Fibroblast of the aortic adventitia (primary cell): Measurements from ENCODE around the gene IL25. TPM values are rescaled to one million over a fixed set of nuclear protein-coding genes. Genes with fewer than 3 reads are reported as not detected.

Experiments used
- DNase-seq: peaks from one replicate; pipeline ENCODE4 v3.0.0-alpha.2; 2010; ENCODE audit warnings: low read depth
- H3K4me3 ChIP-seq: 2 replicates; pipeline ENCODE4 v1.5.1; 2011; ENCODE audit warnings: low read depth, mild to moderate bottlenecking, control low read depth, low read length, moderate library complexity
- total RNA-seq: library from RNA; depleted of rRNA; stranded (reverse); fragments of >200 nt; gene quantifications from 2 replicates; pipeline ENCODE4 v1.2.3, GENCODE V29; 2012; ENCODE audit warnings: low replicate concordance
- TF ChIP-seq, protein P1 (sequence below): IDR thresholded peaks from 2 replicates; pipeline ENCODE4 v1.5.1; 2011; ENCODE audit warnings: mild to moderate bottlenecking, low read length, control low read depth, inconsistent platforms; ENCODE audit not compliant: insufficient read depth

IL25 gene
- total RNA-seq, 1 donor, result not detected

DNA sequence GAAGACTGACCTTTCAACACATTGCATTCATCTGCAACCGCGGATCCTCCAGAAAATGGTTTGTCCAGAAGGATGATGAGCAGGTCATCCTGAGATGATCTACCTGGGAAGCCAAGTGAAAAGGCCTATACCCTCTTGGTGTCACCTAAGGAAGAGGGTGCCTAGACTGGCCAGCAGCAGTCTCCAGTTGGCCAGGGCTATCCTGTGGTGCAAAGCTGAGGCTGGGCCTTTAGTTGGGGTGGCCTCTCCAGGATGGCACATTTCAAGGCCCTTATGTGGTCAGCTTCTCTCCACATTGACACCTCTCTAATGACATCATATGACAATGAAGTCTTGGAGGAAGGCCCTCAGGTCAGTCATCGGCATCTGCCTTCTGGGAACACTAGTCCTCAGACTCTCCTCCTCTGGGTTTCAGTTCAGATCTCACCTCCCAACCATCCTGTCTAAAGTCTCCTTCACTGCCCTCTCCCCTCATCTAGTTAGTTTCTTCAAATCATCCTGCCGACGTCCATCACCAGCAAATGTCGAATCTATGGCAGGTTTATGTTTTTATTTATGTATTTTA lies 16.7 kb upstream of the IL25 start:
- DNase-seq, result no peak
- TF ChIP-seq, protein P1, sequence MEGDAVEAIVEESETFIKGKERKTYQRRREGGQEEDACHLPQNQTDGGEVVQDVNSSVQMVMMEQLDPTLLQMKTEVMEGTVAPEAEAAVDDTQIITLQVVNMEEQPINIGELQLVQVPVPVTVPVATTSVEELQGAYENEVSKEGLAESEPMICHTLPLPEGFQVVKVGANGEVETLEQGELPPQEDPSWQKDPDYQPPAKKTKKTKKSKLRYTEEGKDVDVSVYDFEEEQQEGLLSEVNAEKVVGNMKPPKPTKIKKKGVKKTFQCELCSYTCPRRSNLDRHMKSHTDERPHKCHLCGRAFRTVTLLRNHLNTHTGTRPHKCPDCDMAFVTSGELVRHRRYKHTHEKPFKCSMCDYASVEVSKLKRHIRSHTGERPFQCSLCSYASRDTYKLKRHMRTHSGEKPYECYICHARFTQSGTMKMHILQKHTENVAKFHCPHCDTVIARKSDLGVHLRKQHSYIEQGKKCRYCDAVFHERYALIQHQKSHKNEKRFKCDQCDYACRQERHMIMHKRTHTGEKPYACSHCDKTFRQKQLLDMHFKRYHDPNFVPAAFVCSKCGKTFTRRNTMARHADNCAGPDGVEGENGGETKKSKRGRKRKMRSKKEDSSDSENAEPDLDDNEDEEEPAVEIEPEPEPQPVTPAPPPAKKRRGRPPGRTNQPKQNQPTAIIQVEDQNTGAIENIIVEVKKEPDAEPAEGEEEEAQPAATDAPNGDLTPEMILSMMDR, result no peak

DNA sequence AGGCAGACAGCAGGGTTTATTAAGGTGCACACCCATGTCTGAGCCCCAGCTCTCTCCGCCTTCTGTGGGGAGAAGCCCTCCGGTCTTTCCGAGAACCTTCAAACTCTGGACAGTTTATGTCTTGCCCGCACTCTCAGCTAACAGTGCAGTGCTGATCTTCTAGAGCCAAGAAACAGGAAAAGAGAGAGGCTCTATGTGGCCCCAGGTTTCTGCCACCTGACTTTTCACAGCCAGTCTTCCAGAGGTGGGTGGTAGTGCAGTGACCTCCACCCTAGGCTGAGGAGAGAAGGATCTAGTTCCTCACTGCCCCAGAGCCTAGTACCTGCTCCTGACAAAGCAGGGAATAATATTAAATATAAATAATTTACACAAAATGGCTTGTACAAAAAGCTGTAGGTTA lies 15.9 kb upstream of the IL25 start:
- no peak for DNase-seq
- TF ChIP-seq, protein P1, result no peak
- no peak overlapping the region for H3K4me3 ChIP-seq

More for the DNA sequence above, 16.7 kb upstream of the IL25 start:
- no peak overlapping the region for H3K4me3 ChIP-seq

GRCh38 chr14:23357261-23357660 lies 15.3 kb upstream of the IL25 start:
- TF ChIP-seq, protein P1, result no peak
- no peak for DNase-seq
- no peak overlapping the region for H3K4me3 ChIP-seq

DNA sequence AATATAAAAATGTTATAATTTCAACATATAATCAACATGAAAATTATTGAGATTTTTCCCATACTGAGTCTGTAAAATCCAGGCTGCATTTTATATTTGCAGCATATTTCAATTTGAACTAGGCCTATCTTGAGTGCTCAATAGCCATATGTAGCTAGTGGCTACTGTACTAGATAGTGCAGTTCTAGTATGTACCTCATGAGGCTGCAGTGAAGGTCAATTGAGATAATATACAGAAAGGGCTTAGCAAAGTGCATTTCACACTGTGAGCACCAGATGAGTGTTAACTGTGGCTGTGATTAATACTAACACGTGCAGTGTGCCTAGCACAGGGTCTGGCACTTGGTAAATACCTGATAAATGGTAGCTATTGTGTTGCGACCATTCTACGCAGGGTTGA lies 14.6 kb upstream of the IL25 start:
- no peak overlapping the region for H3K4me3 ChIP-seq
- no peak for DNase-seq
- TF ChIP-seq, protein P1, result no peak

GRCh38 chr14:23358553-23359166 lies 13.9 kb upstream of the IL25 start:
- no peak overlapping the region for H3K4me3 ChIP-seq
- no peak for DNase-seq
- TF ChIP-seq, protein P1, result no peak

DNA sequence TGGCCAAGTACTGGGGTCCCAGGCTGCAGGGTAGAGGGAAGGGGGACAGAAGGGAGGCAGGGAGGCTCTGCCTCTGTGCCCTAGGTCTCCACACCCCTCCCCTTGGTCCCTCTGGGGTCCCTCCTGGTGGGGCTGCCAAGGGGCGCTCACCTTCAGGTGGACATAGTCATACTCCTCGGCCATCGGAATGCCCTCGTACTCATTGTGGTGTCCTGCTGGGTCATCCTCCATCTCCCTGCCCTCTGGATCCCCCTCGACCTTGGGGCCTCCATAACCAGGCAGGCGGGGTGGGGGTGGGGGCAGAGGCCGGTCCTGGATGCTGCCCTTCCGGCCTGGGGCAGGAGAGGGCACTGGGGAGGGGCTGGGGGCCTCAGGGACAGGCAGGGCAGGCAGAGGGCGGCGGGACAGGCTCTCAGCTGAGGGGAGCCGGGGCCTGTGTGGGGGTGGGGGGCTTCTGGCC lies 13.4 kb upstream of the IL25 start:
- TF ChIP-seq, protein P1, result no peak
- no peak overlapping the region for H3K4me3 ChIP-seq
- no peak for DNase-seq
